Measurements from ENCODE around the gene MYH9. TPM values are rescaled to one million over a fixed set of nuclear protein-coding genes. Genes with fewer than 3 reads are reported as not detected.
A peak's percentile ranks its signal among the peaks of the same experiment; 100 is the strongest.

Gene MYH9
- polyA plus RNA-seq, 1 experiment: 338 TPM

GRCh38 chr22:36285017-36285416 lies 102.8 kb downstream of the MYH9 start:
- Histone ChIP-seq H3K9me3 (ENCODE audit: control insufficient read depth, insufficient read depth, low read length) (no peaks in the 10 kb centered on the region; the same call in 1 of the 2 replicates), H3K27me3 (ENCODE audit: control insufficient read depth, insufficient read depth, low read length) (no peaks in the 10 kb centered on the region), H3K4me3 (ENCODE audit: low read depth, low read length) (no peak overlapping the region), H3K27ac (ENCODE audit: low read depth, low read length) (peak overlapping the region; percentile 11)
- POLR2A ChIA-PET: interaction anchor here (0.6 kb wide), 1 partner anchor 121 kb away, joined by 3 read pairs; no protein-coding TSS in a partner anchor
- TF ChIP-seq, protein P1, sequence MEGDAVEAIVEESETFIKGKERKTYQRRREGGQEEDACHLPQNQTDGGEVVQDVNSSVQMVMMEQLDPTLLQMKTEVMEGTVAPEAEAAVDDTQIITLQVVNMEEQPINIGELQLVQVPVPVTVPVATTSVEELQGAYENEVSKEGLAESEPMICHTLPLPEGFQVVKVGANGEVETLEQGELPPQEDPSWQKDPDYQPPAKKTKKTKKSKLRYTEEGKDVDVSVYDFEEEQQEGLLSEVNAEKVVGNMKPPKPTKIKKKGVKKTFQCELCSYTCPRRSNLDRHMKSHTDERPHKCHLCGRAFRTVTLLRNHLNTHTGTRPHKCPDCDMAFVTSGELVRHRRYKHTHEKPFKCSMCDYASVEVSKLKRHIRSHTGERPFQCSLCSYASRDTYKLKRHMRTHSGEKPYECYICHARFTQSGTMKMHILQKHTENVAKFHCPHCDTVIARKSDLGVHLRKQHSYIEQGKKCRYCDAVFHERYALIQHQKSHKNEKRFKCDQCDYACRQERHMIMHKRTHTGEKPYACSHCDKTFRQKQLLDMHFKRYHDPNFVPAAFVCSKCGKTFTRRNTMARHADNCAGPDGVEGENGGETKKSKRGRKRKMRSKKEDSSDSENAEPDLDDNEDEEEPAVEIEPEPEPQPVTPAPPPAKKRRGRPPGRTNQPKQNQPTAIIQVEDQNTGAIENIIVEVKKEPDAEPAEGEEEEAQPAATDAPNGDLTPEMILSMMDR (IDR thresholded peaks at IDR 0.05; ENCODE audit: low read depth, low read length): no peak
- CTCF ChIA-PET: interaction anchor here (1.2 to 4.1 kb wide), 4 partner anchors 12 to 202 kb away, joined by 3 to 33 read pairs (median 10); no protein-coding TSS in a partner anchor
- no peak for DNase-seq (ENCODE audit: low read depth, low spot score)

DNA sequence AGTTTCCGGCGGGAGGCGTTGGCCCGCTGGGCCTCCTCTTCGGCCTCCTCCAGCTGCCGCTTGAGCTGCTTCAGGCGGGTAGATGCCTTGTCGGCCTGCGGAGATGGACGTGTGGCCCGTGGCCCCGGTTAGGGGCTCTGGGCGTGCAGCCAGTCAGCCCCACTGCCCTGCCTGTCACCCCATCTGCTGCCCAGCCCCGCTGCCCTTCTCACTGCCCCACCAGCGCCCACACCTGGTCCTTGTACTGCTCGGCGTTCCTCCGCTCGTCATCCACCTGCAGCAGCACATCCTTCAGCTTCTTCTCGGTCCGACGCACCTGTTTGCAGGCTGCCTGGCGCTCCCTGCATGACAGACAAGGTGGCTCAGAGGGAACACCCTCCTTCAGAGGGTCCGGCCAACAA lies 103.6 kb downstream of the MYH9 start:
- ChIA-PET POLR2A (interaction anchor here (0.6 kb wide), 1 partner anchor 122 kb away, joined by 3 read pairs; no protein-coding TSS in a partner anchor), CTCF (interaction anchor here (1.3 to 3.3 kb wide), 2 partner anchors 89 to 202 kb away, joined by 3 to 14 read pairs; no protein-coding TSS in a partner anchor)
- DNase-seq (ENCODE audit: low read depth, low spot score): no peak
- TF ChIP-seq, protein P1 (IDR thresholded peaks at IDR 0.05; ENCODE audit: low read depth, low read length): no peak
- Histone ChIP-seq H3K27me3 (ENCODE audit: control insufficient read depth, insufficient read depth, low read length) (no peaks in the 10 kb centered on the region), H3K4me3 (ENCODE audit: low read depth, low read length) (no peak overlapping the region), H3K9me3 (ENCODE audit: control insufficient read depth, insufficient read depth, low read length) (no peaks in the 10 kb centered on the region; the same call in 1 of the 2 replicates), H3K27ac (ENCODE audit: low read depth, low read length) (peak overlapping the region; percentile 21)

DNA sequence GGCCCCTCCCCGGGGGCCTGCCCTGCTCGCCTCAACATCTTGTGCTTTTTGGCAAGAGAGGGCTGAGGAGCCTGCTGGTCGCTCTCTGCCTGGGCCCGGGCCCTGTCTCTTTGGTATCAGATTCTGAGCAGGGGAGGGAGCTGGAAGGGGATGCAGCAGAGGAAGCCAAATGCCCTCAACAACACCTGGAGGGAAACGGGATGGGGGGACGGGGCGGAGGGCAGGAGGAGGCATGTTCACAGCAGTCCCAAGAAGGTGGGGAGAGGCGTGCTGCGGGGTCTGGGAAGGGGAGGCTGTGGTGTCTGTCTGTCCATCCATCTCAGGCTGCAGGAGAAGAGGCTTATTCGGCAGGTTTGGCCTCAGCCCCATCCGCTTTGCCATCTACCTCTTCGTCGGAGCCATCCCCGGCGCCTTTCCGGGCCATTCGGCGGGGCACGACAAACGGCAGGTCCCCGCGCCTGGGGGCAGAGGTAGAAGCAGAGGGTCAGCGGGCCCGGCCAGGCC lies 105.4 kb downstream of the MYH9 start:
- Histone ChIP-seq H3K27ac (ENCODE audit: low read depth, low read length) (peak overlapping the region; percentile 39), H3K27me3 (ENCODE audit: control insufficient read depth, insufficient read depth, low read length) (no peaks in the 10 kb centered on the region), H3K4me3 (ENCODE audit: low read depth, low read length) (no peak overlapping the region), H3K9me3 (ENCODE audit: control insufficient read depth, insufficient read depth, low read length) (no peaks in the 10 kb centered on the region; the same call in 1 of the 2 replicates)
- ChIA-PET POLR2A (no interaction called here), CTCF (no interaction called here)
- DNase-seq (ENCODE audit: low read depth, low spot score): no peak
- TF ChIP-seq, protein P1 (IDR thresholded peaks at IDR 0.05; ENCODE audit: low read depth, low read length): no peak

DNA sequence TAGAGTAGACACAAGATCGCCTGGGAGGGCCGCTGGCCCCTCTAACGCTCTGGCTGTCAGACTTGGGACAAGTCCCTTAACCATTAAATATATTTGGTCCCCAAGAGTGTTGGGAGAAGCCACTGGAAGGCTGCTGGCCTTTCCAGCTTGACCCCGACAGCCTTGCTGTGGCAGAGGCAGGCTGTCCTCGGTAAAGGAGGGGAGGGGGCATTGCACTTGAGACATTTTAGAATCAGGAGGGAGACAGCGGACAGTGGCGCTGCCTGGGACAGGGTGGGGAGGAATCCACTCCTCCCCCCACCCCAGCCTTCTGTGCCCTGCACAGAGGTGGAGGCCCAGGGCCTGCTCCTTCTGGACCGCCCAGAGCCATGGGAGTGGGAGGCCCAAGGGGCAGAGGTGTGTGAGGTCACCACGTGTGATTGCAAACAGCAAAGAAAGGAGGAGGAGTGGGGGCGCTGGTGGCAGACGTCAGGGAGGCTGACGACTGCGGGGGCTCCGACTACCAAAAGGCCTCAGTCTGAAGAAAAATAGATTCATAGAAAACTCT lies 105.9 kb downstream of the MYH9 start:
- TF ChIP-seq, protein P1 (IDR thresholded peaks at IDR 0.05; ENCODE audit: low read depth, low read length): no peak
- Histone ChIP-seq H3K27me3 (ENCODE audit: control insufficient read depth, insufficient read depth, low read length) (no peaks in the 10 kb centered on the region), H3K27ac (ENCODE audit: low read depth, low read length) (peak overlapping the region; percentile 39), H3K4me3 (ENCODE audit: low read depth, low read length) (no peak overlapping the region), H3K9me3 (ENCODE audit: control insufficient read depth, insufficient read depth, low read length) (no peaks in the 10 kb centered on the region; the same call in 1 of the 2 replicates)
- ChIA-PET CTCF (interaction anchor here (1.0 kb wide), 1 partner anchor 205 kb away, joined by 3 read pairs; no protein-coding TSS in a partner anchor), POLR2A (no interaction called here)
- no peak for DNase-seq (ENCODE audit: low read depth, low spot score)

DNA sequence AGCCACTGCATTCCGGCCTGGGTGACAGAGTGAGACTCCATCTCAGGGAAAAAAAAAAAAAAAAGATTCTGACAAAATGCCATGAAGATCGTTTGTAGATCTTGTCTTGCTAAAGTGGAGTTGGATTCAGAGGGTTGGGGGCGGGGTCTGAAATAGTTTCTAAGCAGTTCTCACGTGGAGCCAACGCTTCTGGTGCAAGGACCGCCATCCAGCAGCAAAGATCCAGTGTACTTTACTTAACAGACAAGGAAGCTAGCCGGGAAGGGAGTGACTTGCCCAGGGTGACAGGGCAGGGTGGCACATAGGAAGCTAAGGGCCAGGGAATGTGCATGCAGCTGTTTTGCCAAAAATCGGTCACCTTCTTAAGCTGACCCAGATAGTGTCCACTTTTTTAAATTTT lies 107.4 kb downstream of the MYH9 start:
- no peaks in the 10 kb centered on the region; the same call in 1 of the 2 replicates for H3K9me3 ChIP-seq (ENCODE audit: control insufficient read depth, insufficient read depth, low read length)
- DNase-seq (ENCODE audit: low read depth, low spot score): no peak
- TF ChIP-seq, protein P1 (IDR thresholded peaks at IDR 0.05; ENCODE audit: low read depth, low read length): no peak
- ChIA-PET POLR2A (no interaction called here), CTCF (interaction anchor here (0.8 kb wide), 1 partner anchor 86 kb away, joined by 3 read pairs; no protein-coding TSS in a partner anchor)
- H3K27ac ChIP-seq (ENCODE audit: low read depth, low read length): no peak overlapping the region
- H3K4me3 ChIP-seq (ENCODE audit: low read depth, low read length): no peak overlapping the region
- no peaks in the 10 kb centered on the region for H3K27me3 ChIP-seq (ENCODE audit: control insufficient read depth, insufficient read depth, low read length)

All from AG04450 (cell line).